ENCODE results near the gene RGS6. TPM values are rescaled to one million over a fixed set of nuclear protein-coding genes. Genes with fewer than 3 reads are reported as not detected.

The RGS6 gene
- total RNA-seq, 3 donors from 2014 or later, result 3.4 to 9.2 (median 4.5) TPM

- H3K9me3 ChIP-seq, result no peaks in the 10 kb centered on the region
- no peak for DNase-seq (ENCODE audit: low spot score in 2 of 2)
- peak overlapping the region in 2 of 3 donors; percentile 20 to 35 for H3K4me3 ChIP-seq
- TF ChIP-seq POLR2AphosphoS5 (IDR thresholded peaks at IDR 0.05) (no peak), POLR2A (IDR thresholded peaks at IDR 0.05) (no peak), CTCF (IDR thresholded peaks at IDR 0.05) (no peak)
- no peaks in the 10 kb centered on the region for H3K27me3 ChIP-seq
- intact Hi-C loops (cut with DNase I; ENCODE audit: low total_unique reads), result no loop called here
- H3K4me1 ChIP-seq, result no peaks in the 10 kb centered on the region
- peak overlapping the region; percentile 33 to 68 for H3K27ac ChIP-seq
- no peaks in the 10 kb centered on the region for H3K36me3 ChIP-seq
Observed at GRCh38 chr14:72559669-72560255, 627.5 kb downstream of the RGS6 start.

- H3K27me3 ChIP-seq, result no peaks in the 10 kb centered on the region
- no peaks in the 10 kb centered on the region for H3K9me3 ChIP-seq
- TF ChIP-seq POLR2AphosphoS5 (IDR thresholded peaks at IDR 0.05) (no peak), POLR2A (IDR thresholded peaks at IDR 0.05) (no peak), CTCF (IDR thresholded peaks at IDR 0.05) (no peak)
- intact Hi-C loops (cut with DNase I; ENCODE audit: low total_unique reads), result no loop called here
- no peak overlapping the region for H3K4me3 ChIP-seq
- H3K36me3 ChIP-seq, result no peaks in the 10 kb centered on the region
- H3K4me1 ChIP-seq, result no peaks in the 10 kb centered on the region
- H3K27ac ChIP-seq, result peak overlapping the region; percentile 33 to 68
- DNase-seq (ENCODE audit: low spot score in 2 of 2), result peak in 1 of 2 donors; percentile 28
Observed at GRCh38 chr14:72560331-72560730, 628.1 kb downstream of the RGS6 start.

DNA sequence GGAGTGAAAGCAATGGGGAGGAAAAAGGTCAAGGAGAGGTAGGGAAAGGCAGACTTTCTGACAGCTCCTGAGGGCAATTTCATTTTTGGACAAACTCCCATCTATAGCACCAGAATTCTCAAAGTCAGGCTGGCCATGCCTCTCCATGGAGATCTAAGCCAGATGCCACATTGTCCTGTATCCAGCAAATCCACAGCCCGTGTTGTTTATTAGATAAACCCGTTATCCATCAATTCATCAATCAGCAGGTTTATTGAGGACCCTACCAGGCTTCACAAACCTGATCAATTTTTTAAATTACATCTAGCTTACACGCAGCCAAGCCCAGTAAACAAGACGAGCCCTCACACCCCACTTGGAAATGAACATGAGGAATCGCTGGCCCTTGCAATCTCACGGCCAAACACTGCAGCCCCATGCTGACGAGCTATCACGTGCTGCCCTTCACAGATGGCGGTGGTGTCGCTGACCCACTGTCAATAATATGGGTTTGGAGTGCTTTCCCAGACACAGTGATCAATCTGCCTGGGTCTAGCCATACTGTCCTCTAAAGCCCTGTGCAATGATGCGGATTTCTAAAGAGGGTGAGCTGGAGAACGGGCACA lies 628.8 kb downstream of the RGS6 start:
- Histone ChIP-seq H3K4me3 (no peak overlapping the region), H3K27ac (no peak overlapping the region), H3K27me3 (no peaks in the 10 kb centered on the region), H3K9me3 (no peaks in the 10 kb centered on the region), H3K4me1 (no peaks in the 10 kb centered on the region), H3K36me3 (no peaks in the 10 kb centered on the region)
- TF ChIP-seq CTCF (IDR thresholded peaks at IDR 0.05), result no peak
- no peak for TF ChIP-seq POLR2AphosphoS5 (IDR thresholded peaks at IDR 0.05)
- TF ChIP-seq POLR2A (IDR thresholded peaks at IDR 0.05), result no peak
- intact Hi-C loops (cut with DNase I; ENCODE audit: low total_unique reads), result no loop called here
- DNase-seq (ENCODE audit: low spot score in 2 of 2), result no peak

DNA sequence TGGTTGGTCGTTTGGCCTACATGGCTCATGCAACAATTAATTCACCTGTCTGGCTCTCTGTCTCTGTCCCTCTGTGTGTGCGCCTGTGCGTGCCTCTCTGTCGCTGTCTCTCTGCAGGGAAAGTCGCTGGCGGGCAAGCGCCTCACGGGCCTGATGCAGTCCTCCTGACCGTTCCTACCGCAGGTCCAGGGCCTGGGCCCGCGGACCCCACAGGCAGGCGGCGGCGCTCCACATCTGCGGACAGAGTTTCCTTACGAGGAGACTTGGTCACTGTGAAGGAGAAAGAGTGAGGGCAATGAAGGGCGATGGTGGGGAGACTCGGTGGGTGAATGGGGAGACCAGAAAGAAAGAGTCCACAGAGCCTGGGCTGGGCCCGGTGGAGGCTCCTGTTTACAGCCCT lies 630.1 kb downstream of the RGS6 start:
- Histone ChIP-seq H3K27me3 (no peaks in the 10 kb centered on the region), H3K36me3 (no peaks in the 10 kb centered on the region), H3K4me3 (no peak overlapping the region), H3K9me3 (no peaks in the 10 kb centered on the region), H3K27ac (no peak overlapping the region), H3K4me1 (no peaks in the 10 kb centered on the region)
- intact Hi-C loops (cut with DNase I; ENCODE audit: low total_unique reads), result no loop called here
- TF ChIP-seq CTCF (IDR thresholded peaks at IDR 0.05), result no peak
- no peak for DNase-seq (ENCODE audit: low spot score in 2 of 2)

DNA sequence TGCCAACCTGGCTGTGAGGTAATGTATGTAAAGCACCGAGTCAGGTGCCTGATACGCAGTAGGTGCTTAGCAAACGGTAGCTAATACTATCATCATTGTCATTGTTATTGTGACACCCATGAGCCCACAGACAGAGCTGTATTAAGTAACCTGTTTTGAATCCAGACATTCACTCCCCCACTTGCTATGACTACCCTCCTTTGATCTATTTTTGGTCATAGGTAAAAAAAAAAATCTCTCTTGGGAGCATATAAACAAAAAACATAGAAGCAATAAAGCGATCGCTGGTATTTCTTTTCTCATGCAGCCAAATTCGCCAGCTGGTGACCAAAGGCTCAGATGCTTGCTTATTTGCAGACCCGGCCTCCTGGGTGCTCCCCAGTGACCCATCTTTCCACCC lies 631.4 kb downstream of the RGS6 start:
- Histone ChIP-seq H3K4me1 (no peaks in the 10 kb centered on the region), H3K9me3 (no peaks in the 10 kb centered on the region), H3K36me3 (no peaks in the 10 kb centered on the region), H3K27ac (no peak overlapping the region), H3K4me3 (no peak overlapping the region), H3K27me3 (no peaks in the 10 kb centered on the region)
- DNase-seq (ENCODE audit: low spot score in 2 of 2), result no peak
- intact Hi-C loops (cut with DNase I; ENCODE audit: low total_unique reads), result no loop called here
- TF ChIP-seq CTCF (IDR thresholded peaks at IDR 0.05) (no peak), POLR2AphosphoS5 (IDR thresholded peaks at IDR 0.05) (no peak), POLR2A (IDR thresholded peaks at IDR 0.05) (no peak)

Data from breast epithelium (tissue), 4 donors.